CD8-positive, alpha-beta memory T cell (primary cell): Measurements from ENCODE around the gene TNFRSF25. TPM values are rescaled to one million over a fixed set of nuclear protein-coding genes. Genes with fewer than 3 reads are reported as not detected.

Source experiments
- CTCF ChIA-PET: fragments of 350-600 bp; sonication (Branson Sonifier 250); formaldehyde crosslinking; loops from one replicate; lab custom pipeline; 2021; ENCODE audit warnings: antibody characterized with exemption; lab: Charles Lee
- POLR2A ChIA-PET: fragments of 350-600 bp; sonication (Branson Sonifier 250); formaldehyde crosslinking; loops from one replicate; lab custom pipeline; 2021; ENCODE audit warnings: antibody characterized with exemption; lab: Charles Lee
- DNase-seq, 5 donors: peaks; one replicate each; pipeline versions ENCODE4 v3.0.0 to v3.0.0-alpha.2; 2020 to 2022; ENCODE audit warnings: mixed read lengths in 1 of 5
- H3K27ac ChIP-seq: one replicate; pipeline ENCODE4 v1.7.0; 2013; ENCODE audit warnings: low read depth, mild to moderate bottlenecking, low read length, moderate library complexity
- H3K27me3 ChIP-seq: 2 replicates; pipeline ENCODE4 v1.7.0; 2013; ENCODE audit warnings: low read length, mild to moderate bottlenecking; ENCODE audit not compliant: insufficient read depth, poor library complexity, severe bottlenecking
- H3K36me3 ChIP-seq: 2 replicates; pipeline ENCODE4 v1.7.0; 2013; ENCODE audit warnings: mild to moderate bottlenecking, low read length, moderate library complexity; ENCODE audit not compliant: insufficient read depth
- H3K4me1 ChIP-seq: 2 replicates; pipeline ENCODE4 v1.7.0; 2013; ENCODE audit warnings: mild to moderate bottlenecking, low read length, moderate library complexity; ENCODE audit not compliant: insufficient read depth
- H3K4me3 ChIP-seq: 2 replicates; pipeline ENCODE4 v1.7.0; 2013; ENCODE audit warnings: mild to moderate bottlenecking, low read length
- H3K9me3 ChIP-seq: 2 replicates; pipeline ENCODE4 v1.7.0; 2013; ENCODE audit warnings: mild to moderate bottlenecking, low read length
- H3K27ac Mint-ChIP-seq, 8 donors: one replicate each; pipeline ENCODE4 v1.8.0; 2020 to 2021; ENCODE audit warnings: mixed read lengths in 8 of 8, mild to moderate bottlenecking in 6 of 8, inconsistent platforms in 3 of 8, moderate library complexity in 3 of 8
- H3K27me3 Mint-ChIP-seq, 2 donors: one replicate each; pipeline ENCODE4 v1.8.0; 2020 to 2021; ENCODE audit warnings: mixed read lengths in 2 of 2, mild to moderate bottlenecking in 1 of 2, moderate library complexity in 1 of 2
- H3K36me3 Mint-ChIP-seq, 3 donors: one replicate each; pipeline ENCODE4 v1.8.0; 2020 to 2021; ENCODE audit warnings: mixed read lengths in 3 of 3, inconsistent platforms in 1 of 3, mild to moderate bottlenecking in 1 of 3
- H3K4me1 Mint-ChIP-seq, 3 donors: one replicate each; pipeline ENCODE4 v1.8.0; 2020 to 2021; ENCODE audit warnings: mixed read lengths in 3 of 3, inconsistent platforms in 1 of 3, mild to moderate bottlenecking in 1 of 3
- H3K4me3 Mint-ChIP-seq, 7 donors: one replicate each; pipeline ENCODE4 v1.8.0; 2020 to 2021; ENCODE audit warnings: mixed read lengths in 7 of 7, mild to moderate bottlenecking in 6 of 7, moderate library complexity in 4 of 7, inconsistent platforms in 2 of 7
- H3K9me3 Mint-ChIP-seq, 5 donors: one replicate each; pipeline ENCODE4 v1.8.0; 2020 to 2022; ENCODE audit warnings: mixed read lengths in 5 of 5, mild to moderate bottlenecking in 3 of 5, moderate library complexity in 2 of 5, inconsistent platforms in 1 of 5
- polyA plus RNA-seq: library from polyadenylated mRNA; unstranded; fragments of 300-500 nt; fragmentation: Illumina TruSeq; gene quantifications from one replicate; pipeline ENCODE4 v1.2.3, GENCODE V29; 2021
- total RNA-seq, 2 experiments: library from RNA; stranded (reverse); gene quantifications; one replicate each; pipeline ENCODE4 v1.2.3, GENCODE V29; 2021

Gene TNFRSF25
- total and polyA plus RNA-seq, 3 experiments from 2014 or later, result 30.0 to 100 (median 90.8) TPM

GRCh38 chr1:6470132-6471085 lies 4.4 kb upstream of the TNFRSF25 start:
- Histone ChIP-seq H3K9me3 (no peaks in the 10 kb centered on the region), H3K36me3 (no peaks in the 10 kb centered on the region), H3K27ac (no peak overlapping the region), H3K27me3 (no peaks in the 10 kb centered on the region), H3K4me1 (peaks cover 13% of the 10 kb centered on the region), H3K4me3 (no peak overlapping the region)
- POLR2A ChIA-PET, result interaction anchor here (1.2 kb wide), 1 partner anchor 10 kb away, joined by 4 read pairs; no protein-coding TSS in a partner anchor
- no peak for DNase-seq
- Mint-ChIP-seq H3K4me1 (peaks cover 0 to 11% (median 0%) of the 10 kb centered on the region in 3 donors), H3K36me3 (peaks cover 0 to 2% (median 0%) of the 10 kb centered on the region in 3 donors), H3K27ac (no peak overlapping the region), H3K4me3 (peak overlapping the region in 1 of 7 donors; percentile 27), H3K9me3 (no peaks in the 10 kb centered on the region), H3K27me3 (no peaks in the 10 kb centered on the region)
- CTCF ChIA-PET, result no interaction called here

- H3K27ac ChIP-seq, result no peak overlapping the region
- CTCF ChIA-PET, result interaction anchor here (1.0 to 1.1 kb wide), 3 partner anchors 8 to 45 kb away, joined by 3 to 5 read pairs (median 4); no protein-coding TSS in a partner anchor
- POLR2A ChIA-PET, result no interaction called here
- H3K9me3 Mint-ChIP-seq, result no peaks in the 10 kb centered on the region
- peaks cover 22% of the 10 kb centered on the region for H3K4me1 ChIP-seq
- no peaks in the 10 kb centered on the region for H3K27me3 Mint-ChIP-seq
- H3K36me3 ChIP-seq, result no peaks in the 10 kb centered on the region
- H3K4me3 ChIP-seq, result no peak overlapping the region
- H3K4me3 Mint-ChIP-seq, result peak overlapping the region in 1 of 7 donors; percentile 11
- H3K27me3 ChIP-seq, result no peaks in the 10 kb centered on the region
- H3K36me3 Mint-ChIP-seq, result peaks cover 3 to 12% (median 4%) of the 10 kb centered on the region in 3 donors
- peaks cover 9 to 20% (median 9%) of the 10 kb centered on the region in 3 donors for H3K4me1 Mint-ChIP-seq
- H3K27ac Mint-ChIP-seq, result peak overlapping the region in 4 of 8 donors; percentile 17 to 40 (median 28)
- DNase-seq, result no peak
- no peaks in the 10 kb centered on the region for H3K9me3 ChIP-seq
Observed at GRCh38 chr1:6468729-6469461, 2.9 kb upstream of the TNFRSF25 start.

GRCh38 chr1:6467744-6468688 lies 2.0 kb upstream of the TNFRSF25 start:
- H3K27me3 ChIP-seq, result no peaks in the 10 kb centered on the region
- CTCF ChIA-PET, result interaction anchor here (1.0 to 2.7 kb wide), 6 partner anchors 9 to 45 kb away, joined by 3 to 13 read pairs (median 7); no protein-coding TSS in a partner anchor
- H3K27ac ChIP-seq, result no peak overlapping the region
- H3K36me3 Mint-ChIP-seq, result peaks cover 6 to 18% (median 8%) of the 10 kb centered on the region in 3 donors
- H3K4me1 Mint-ChIP-seq, result peaks cover 14 to 27% (median 18%) of the 10 kb centered on the region in 3 donors
- H3K27ac Mint-ChIP-seq, result peak overlapping the region in 1 of 8 donors; percentile 15
- H3K36me3 ChIP-seq, result peaks cover 2% of the 10 kb centered on the region
- no peak overlapping the region for H3K4me3 ChIP-seq
- peak overlapping the region in 1 of 7 donors; percentile 45 for H3K4me3 Mint-ChIP-seq
- no peak for DNase-seq
- no peaks in the 10 kb centered on the region for H3K27me3 Mint-ChIP-seq
- H3K9me3 Mint-ChIP-seq, result no peaks in the 10 kb centered on the region
- H3K4me1 ChIP-seq, result peaks cover 28% of the 10 kb centered on the region
- POLR2A ChIA-PET, result interaction anchor here (0.5 kb wide), 1 partner anchor 9 kb away, joined by 3 read pairs; no protein-coding TSS in a partner anchor
- no peaks in the 10 kb centered on the region for H3K9me3 ChIP-seq

GRCh38 chr1:6467224-6467623 lies 1.3 kb upstream of the TNFRSF25 start:
- no peak for DNase-seq
- ChIA-PET POLR2A (interaction anchor here (0.5 kb wide), 1 partner anchor 8 kb away, joined by 3 read pairs; no protein-coding TSS in a partner anchor), CTCF (interaction anchor here (1.1 to 2.7 kb wide), 6 partner anchors 10 to 44 kb away, joined by 4 to 13 read pairs (median 8); no protein-coding TSS in a partner anchor)
- Histone ChIP-seq H3K4me1 (peaks cover 36% of the 10 kb centered on the region), H3K36me3 (peaks cover 10% of the 10 kb centered on the region), H3K4me3 (no peak overlapping the region), H3K9me3 (no peaks in the 10 kb centered on the region), H3K27ac (no peak overlapping the region), H3K27me3 (no peaks in the 10 kb centered on the region)
- H3K27me3 Mint-ChIP-seq, result no peaks in the 10 kb centered on the region
- peak overlapping the region in 3 of 7 donors; percentile 62 to 98 (median 69) for H3K4me3 Mint-ChIP-seq
- H3K9me3 Mint-ChIP-seq, result no peaks in the 10 kb centered on the region
- H3K27ac Mint-ChIP-seq, result peak overlapping the region in 5 of 8 donors; percentile 9 to 98 (median 87)
- H3K36me3 Mint-ChIP-seq, result peaks cover 9 to 26% (median 11%) of the 10 kb centered on the region in 3 donors
- H3K4me1 Mint-ChIP-seq, result peaks cover 18 to 35% (median 25%) of the 10 kb centered on the region in 3 donors

- Mint-ChIP-seq H3K27ac (peak overlapping the region; percentile 79 to 98 (median 86)), H3K9me3 (no peaks in the 10 kb centered on the region), H3K27me3 (no peaks in the 10 kb centered on the region), H3K4me3 (peak overlapping the region; percentile 66 to 98 (median 89)), H3K36me3 (peaks cover 9 to 30% (median 13%) of the 10 kb centered on the region in 3 donors), H3K4me1 (peaks cover 21 to 40% (median 27%) of the 10 kb centered on the region in 3 donors)
- no peak overlapping the region for H3K27ac ChIP-seq
- H3K4me1 ChIP-seq, result peaks cover 41% of the 10 kb centered on the region
- H3K9me3 ChIP-seq, result no peaks in the 10 kb centered on the region
- H3K27me3 ChIP-seq, result no peaks in the 10 kb centered on the region
- no peak overlapping the region for H3K4me3 ChIP-seq
- CTCF ChIA-PET, result interaction anchor here (1.0 to 2.7 kb wide), 10 partner anchors 10 to 87 kb away, joined by 3 to 13 read pairs (median 4); partner anchors contain the start of gene NOL9
- peaks cover 15% of the 10 kb centered on the region for H3K36me3 ChIP-seq
- POLR2A ChIA-PET, result interaction anchor here (0.7 to 1.3 kb wide), 4 partner anchors 9 to 42 kb away, joined by 3 to 4 read pairs (median 4); no protein-coding TSS in a partner anchor
- DNase-seq, result no peak
Observed at GRCh38 chr1:6466751-6467150, 778 bp upstream of the TNFRSF25 start.

- Mint-ChIP-seq H3K36me3 (peaks cover 9 to 39% (median 13%) of the 10 kb centered on the region in 3 donors), H3K9me3 (no peaks in the 10 kb centered on the region), H3K4me1 (peaks cover 27 to 51% (median 33%) of the 10 kb centered on the region in 3 donors), H3K4me3 (peak overlapping the region; percentile 88 to 98 (median 91)), H3K27me3 (no peaks in the 10 kb centered on the region), H3K27ac (peak overlapping the region; percentile 84 to 98 (median 94))
- Histone ChIP-seq H3K4me3 (peak overlapping the region; percentile 81), H3K9me3 (no peaks in the 10 kb centered on the region), H3K4me1 (peaks cover 53% of the 10 kb centered on the region), H3K27me3 (no peaks in the 10 kb centered on the region), H3K36me3 (peaks cover 16% of the 10 kb centered on the region), H3K27ac (peak overlapping the region; percentile 75)
- ChIA-PET POLR2A (interaction anchor here (0.9 to 1.3 kb wide), 2 partner anchors 8 to 11 kb away, joined by 4 read pairs; no protein-coding TSS in a partner anchor), CTCF (interaction anchor here (1.0 to 2.7 kb wide), 8 partner anchors 10 to 89 kb away, joined by 3 to 13 read pairs (median 4); partner anchors contain the start of gene NOL9)
- peak in 4 of 5 donors; percentile 26 to 64 (median 41) for DNase-seq
Observed at GRCh38 chr1:6465461-6466005, 440 bp downstream of the TNFRSF25 start.
